ENCODE results near the gene FAM20B.

DNA sequence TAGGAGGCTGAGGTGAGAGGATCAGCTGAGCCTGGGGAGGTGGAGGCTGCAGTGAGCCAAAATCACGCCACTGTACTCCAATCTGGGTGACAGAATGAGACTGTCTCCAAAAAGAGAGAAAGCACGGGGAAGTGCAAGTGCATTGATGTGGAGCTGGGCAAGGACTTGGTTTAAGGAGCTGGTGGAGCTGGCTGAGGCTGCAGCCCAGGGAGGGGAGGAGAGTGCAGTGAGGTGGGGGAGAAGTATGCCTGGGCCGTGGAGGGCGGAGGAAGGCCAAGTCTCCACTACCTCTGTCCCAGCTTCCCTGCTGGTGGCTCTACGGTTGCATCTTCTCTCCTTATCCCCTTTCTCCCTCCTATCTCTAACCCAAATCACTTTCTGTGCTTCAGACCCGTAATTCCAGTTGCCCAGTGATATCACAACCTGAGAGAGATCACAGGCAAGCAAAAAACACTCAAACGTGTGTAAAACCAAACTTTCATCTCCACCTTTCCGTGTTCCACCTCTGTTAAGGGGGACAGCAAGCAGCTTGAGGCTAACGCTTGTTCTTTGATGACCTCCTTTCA is 67.3 kb downstream of the FAM20B start:
- TF ChIP-seq EZH2 (IDR thresholded peaks at IDR 0.05; ENCODE audit: borderline replicate concordance, insufficient read depth, low read depth, low read length, poor library complexity, severe bottlenecking), result no peak
- TF ChIP-seq, protein P1, sequence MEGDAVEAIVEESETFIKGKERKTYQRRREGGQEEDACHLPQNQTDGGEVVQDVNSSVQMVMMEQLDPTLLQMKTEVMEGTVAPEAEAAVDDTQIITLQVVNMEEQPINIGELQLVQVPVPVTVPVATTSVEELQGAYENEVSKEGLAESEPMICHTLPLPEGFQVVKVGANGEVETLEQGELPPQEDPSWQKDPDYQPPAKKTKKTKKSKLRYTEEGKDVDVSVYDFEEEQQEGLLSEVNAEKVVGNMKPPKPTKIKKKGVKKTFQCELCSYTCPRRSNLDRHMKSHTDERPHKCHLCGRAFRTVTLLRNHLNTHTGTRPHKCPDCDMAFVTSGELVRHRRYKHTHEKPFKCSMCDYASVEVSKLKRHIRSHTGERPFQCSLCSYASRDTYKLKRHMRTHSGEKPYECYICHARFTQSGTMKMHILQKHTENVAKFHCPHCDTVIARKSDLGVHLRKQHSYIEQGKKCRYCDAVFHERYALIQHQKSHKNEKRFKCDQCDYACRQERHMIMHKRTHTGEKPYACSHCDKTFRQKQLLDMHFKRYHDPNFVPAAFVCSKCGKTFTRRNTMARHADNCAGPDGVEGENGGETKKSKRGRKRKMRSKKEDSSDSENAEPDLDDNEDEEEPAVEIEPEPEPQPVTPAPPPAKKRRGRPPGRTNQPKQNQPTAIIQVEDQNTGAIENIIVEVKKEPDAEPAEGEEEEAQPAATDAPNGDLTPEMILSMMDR (IDR thresholded peaks at IDR 0.05), result no peak

Data from B cell (primary cell).